Measurements from ENCODE around the gene CACNA1C.

The CACNA1C gene

GRCh38 chr12:2402073-2402579 lies 349.3 kb downstream of the CACNA1C start:
- FAIRE-seq: no peak

- FAIRE-seq: no peak
Measured at GRCh38 chr12:2403221-2403976, 350.6 kb downstream of the CACNA1C start.

- FAIRE-seq: no peak
Measured at GRCh38 chr12:2405039-2405438, 352.3 kb downstream of the CACNA1C start.

- FAIRE-seq: no peak
Measured at GRCh38 chr12:2406903-2407302, 354.1 kb downstream of the CACNA1C start.

- FAIRE-seq: no peak
Measured at GRCh38 chr12:2408262-2408661, 355.5 kb downstream of the CACNA1C start.

GRCh38 chr12:2409656-2410265 lies 357.0 kb downstream of the CACNA1C start:
- FAIRE-seq: no peak

- FAIRE-seq: no peak
Measured at GRCh38 chr12:2410496-2410895, 357.7 kb downstream of the CACNA1C start.

GRCh38 chr12:2411011-2411410 lies 358.2 kb downstream of the CACNA1C start:
- no peak for FAIRE-seq

GRCh38 chr12:2411616-2412304 lies 359.0 kb downstream of the CACNA1C start:
- no peak for FAIRE-seq

GRCh38 chr12:2412305-2412643 lies 359.5 kb downstream of the CACNA1C start:
- FAIRE-seq: no peak

- no peak for FAIRE-seq
Measured at GRCh38 chr12:2413301-2413700, 360.5 kb downstream of the CACNA1C start.

GRCh38 chr12:2413999-2414792 lies 361.4 kb downstream of the CACNA1C start:
- no peak for FAIRE-seq

- no peak for FAIRE-seq
Measured at GRCh38 chr12:2414810-2415567, 362.2 kb downstream of the CACNA1C start.

- FAIRE-seq: no peak
Measured at GRCh38 chr12:2415568-2415944, 362.8 kb downstream of the CACNA1C start.

GRCh38 chr12:2416158-2416557 lies 363.4 kb downstream of the CACNA1C start:
- FAIRE-seq: no peak

GRCh38 chr12:2417481-2418160 lies 364.8 kb downstream of the CACNA1C start:
- no peak for FAIRE-seq

GRCh38 chr12:2418579-2418978 lies 365.8 kb downstream of the CACNA1C start:
- FAIRE-seq: no peak

- FAIRE-seq: no peak
Measured at GRCh38 chr12:2422591-2422990, 369.8 kb downstream of the CACNA1C start.

- FAIRE-seq: no peak
Measured at GRCh38 chr12:2429032-2429431, 376.2 kb downstream of the CACNA1C start.

GRCh38 chr12:2431810-2432209 lies 379.0 kb downstream of the CACNA1C start:
- no peak for FAIRE-seq

- FAIRE-seq: no peak
Measured at GRCh38 chr12:2432856-2433255, 380.1 kb downstream of the CACNA1C start.

GRCh38 chr12:2435511-2435910 lies 382.7 kb downstream of the CACNA1C start:
- FAIRE-seq: no peak

All from G401.6 (cell line).